NOMO-1 (cell line): Measurements from ENCODE around the gene VAV2.

Experiments
- DNase-seq, 2 experiments: peaks; one replicate each; lab custom pipeline; 2025; ENCODE audit not compliant: unreplicated experiment in 2 of 2; lab: John Stamatoyannopoulos, UW

The VAV2 gene

DNA sequence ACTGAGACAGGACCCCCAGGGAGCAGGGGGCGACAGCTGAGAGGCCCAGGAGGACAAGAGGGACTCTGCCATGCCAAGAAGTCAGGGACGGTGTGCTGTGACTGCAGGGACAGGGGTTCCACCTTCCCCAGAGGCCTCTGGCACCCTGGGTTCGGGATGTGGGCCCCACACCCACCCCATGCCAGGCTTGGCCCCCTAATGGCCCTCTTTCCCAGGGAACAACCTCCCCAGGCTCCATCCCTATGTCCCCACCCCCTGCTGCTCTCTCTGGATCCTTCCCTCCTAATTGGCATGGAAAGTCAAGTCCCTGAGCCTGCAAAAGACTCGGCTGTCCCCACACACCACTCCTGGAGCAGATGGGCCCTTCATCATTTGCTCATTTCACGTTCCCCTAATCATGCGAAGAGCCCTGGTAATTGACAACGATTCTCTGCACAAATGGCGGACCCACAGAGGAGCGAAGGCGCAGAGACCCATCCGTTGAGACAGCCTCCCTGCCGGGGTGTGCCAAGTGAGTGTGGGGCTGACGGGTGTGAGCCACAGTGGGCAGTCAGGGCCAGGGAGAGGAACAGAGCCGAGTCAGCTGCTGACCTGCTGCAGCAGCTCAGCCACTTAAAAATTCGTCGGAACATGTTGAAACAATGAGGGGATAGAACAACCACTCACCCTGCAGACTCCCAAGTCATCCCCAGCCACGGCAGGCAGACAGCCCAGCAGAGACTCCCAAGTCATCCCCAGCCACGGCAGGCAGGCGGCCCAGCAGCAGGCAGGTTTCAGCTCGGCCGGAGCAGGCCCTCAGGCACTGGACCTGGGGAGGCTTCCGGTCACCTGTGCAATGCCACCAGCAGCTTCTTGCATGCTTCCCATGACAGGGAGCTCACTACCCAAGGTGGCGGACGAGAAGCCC is 109.0 kb downstream of the VAV2 start:
- DNase-seq = no peak

DNA sequence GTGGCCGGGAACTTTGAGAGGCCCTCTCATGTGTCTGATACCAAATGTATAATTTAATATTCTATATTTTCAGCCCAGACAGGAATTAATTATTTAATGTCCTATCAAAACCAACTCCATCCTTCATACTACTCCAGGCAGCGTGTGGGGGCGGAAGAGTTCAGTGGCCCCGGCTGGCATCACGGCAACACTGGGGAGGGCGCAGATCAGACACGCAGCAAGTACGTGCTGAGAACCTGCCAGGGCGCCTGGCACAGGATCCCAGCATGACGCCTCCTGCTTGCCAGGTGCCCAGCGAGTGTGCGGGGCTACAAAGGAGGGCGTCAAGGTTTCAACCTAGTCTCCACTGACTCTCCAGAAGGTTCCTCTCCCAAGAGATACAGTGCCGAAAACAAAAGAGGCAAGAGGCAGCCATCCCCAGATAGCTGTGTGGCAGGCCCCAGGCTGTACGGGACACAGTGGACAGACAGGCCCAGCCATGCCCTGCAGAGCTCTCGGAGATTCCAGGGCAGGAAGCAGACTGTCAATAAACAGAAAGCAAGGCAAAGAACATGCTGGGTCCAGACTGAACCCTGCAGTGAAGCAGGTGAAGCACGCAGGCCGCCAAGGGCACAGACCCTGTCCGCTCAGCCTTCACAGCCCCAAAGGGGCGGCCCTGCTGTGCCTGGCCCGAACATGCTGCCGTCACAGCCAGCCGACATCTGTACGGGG is 110.3 kb downstream of the VAV2 start:
- DNase-seq = no peak

DNA sequence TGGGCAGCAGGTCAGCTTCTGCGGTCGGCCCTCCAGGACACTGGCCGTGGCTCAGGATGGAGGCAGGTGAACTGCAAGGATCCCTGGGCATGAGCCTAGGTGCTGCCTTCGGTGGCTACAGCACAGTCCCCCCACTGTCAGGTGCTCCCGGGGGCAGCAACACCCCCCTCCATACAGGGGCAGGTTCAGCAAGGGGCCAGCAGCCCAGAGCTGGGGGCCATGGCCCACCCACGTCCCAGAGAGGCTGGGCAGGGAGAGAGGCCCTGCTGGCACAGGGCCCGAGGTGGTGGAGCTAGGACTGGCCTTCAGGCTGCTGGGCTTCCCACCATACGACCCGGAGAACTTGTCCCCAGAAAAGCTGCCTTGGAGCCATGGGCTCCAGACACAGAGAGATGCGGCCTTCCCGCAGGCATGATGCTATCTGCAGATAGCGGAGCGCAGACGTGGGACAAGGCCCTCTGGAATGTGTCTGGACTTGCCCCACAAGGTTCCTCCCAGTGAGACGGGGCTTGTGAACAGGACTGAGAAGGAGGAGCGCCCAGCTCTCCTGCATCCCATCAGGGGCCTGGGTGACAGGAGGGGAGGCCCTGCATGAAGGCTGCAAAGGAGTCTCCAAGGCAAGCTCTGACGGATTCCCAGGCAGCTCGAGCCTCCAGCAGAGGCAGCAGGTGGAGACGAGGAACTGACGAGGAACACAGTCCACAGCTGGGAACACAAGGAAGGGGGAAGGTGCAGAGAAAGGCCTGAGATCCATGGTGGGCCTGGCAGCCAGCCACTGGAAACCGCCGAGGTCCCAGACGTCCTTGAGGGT is 111.1 kb downstream of the VAV2 start:
- no peak for DNase-seq

DNA sequence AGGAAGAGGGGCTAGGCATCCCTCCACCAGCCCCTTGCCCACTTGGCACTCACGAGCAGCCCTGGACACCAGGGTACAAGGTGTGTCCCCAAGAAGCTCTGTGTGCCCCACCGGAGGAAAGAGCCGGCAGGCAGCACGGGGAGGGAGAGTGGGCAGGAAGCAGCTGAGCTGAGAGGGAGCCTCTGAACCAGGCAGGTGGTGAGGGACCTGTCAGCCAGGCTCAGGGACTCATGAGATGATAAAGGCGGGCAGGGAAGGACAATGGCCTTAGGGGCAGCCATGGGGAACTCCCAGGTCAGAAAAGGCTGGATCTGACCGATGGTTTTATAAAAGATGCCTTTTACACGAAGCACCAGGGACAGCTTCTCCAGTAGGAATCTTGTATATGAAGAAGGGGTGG is 112.0 kb downstream of the VAV2 start:
- no peak for DNase-seq

DNA sequence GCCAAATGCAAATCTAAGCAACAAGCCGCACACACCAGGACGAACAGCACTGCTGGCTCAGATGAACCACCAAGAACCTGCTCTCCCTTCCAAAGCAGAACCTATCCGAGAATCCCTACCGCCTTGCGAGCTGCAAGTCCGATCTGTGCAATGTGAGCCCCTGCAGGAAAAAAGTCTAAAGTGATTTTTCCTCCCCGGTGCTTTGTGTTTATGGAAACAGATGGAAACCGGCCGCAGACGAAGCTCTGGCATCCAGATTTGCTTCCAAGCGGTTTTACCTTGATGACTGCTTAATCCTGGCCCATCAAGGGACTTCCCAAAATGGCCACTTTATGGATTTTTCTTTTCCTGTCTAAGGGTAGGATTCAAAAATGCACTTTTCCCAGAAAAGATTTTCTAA is 112.5 kb downstream of the VAV2 start:
- no peak for DNase-seq

DNA sequence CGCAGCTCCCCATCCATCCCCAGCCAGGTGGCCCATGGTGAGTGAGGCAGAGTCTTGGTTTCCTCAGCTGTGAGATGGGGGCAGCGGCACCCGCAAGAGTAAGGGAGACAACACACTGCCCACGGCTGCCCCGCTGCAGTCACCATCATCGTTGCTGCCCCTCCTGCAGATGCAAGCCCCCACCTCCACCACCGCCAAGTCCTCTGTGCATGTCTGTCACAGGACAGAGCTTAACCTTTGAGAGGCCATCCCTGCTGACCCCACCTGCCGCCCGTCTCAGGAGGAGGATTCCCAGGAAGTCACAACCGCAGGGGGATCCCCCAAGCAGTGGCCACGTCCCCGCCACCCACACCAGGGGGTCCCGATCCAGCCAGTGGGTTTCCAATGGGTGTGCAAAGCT is 113.7 kb downstream of the VAV2 start:
- DNase-seq = no peak

DNA sequence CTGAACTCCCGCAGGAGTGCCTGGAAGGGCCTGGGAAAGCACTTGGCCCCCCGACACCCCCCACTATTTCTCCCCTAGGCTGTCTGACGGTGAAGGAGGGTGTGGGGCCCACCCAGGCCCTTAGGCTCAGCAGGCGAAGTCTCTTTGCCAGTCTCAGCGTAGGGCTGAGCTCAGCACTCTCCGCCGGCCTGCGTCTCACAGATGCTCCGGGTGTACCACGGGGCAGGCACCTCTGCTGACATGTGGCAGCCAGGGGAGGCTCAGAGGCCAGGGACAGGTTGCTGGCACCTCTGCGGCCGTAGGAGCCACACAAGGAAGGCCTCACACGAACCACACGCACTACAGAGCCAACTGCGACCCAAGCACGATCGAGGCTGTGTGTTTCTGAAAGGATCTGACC is 114.2 kb downstream of the VAV2 start:
- no peak for DNase-seq

DNA sequence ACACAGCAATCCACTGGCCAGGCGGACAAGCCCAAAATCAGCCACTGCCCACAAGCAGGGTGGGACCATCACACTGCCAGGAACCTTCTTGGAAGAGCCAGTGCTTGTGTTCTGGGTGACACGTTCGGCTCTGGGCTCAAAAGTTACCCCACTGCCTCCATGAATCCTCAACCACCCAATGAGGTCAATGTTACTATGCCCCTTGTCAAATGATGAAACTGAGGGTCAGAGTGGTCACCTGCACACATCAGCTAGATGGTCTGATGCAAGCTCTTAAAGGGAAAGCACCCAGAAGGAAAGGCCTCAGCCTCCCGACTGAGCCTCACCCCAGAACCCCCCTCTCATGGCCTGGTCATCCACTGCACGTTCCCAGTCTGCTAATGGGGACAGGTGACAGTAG is 114.8 kb downstream of the VAV2 start:
- no peak for DNase-seq

DNA sequence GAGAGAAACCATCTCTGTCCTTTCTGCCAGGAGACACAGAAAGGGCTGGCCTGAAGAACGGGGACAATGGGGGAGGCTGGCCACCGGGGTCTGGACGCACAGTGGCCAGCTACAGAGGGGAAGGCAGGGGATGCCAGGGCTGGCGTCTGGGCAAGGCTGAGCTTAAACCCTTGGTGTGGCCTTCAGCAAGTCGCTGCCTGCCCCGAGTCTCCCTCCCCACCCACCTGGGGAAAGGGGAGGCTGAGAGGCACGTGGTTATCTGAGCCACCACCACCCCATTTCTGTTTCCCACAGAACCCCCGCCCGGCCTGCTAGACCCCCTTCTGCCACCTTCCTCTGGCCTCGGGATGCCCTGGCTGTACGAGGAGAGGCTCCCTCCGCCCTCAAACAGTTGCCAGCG is 115.3 kb downstream of the VAV2 start:
- peak in 1 of 2 experiments; percentile 10 for DNase-seq

DNA sequence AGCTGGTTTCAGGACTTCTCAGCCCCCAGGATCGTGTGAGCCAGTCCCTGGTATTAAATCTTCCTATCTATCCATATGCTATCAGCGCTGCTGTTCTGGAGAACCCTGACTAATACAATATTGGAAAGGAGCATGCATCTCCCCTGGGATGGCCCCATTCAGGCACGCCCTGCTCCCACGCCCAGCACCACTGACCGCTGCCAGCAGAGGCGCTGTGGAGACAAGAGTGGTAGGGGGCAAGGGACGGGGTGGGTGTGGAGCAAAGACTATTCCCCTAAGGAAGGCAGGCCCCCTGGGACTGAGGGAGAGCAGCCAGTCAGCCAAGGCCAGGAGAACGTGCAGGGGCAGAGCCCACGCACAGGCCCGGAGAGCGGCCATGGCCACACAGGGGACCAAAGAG is 116.0 kb downstream of the VAV2 start:
- no peak for DNase-seq

DNA sequence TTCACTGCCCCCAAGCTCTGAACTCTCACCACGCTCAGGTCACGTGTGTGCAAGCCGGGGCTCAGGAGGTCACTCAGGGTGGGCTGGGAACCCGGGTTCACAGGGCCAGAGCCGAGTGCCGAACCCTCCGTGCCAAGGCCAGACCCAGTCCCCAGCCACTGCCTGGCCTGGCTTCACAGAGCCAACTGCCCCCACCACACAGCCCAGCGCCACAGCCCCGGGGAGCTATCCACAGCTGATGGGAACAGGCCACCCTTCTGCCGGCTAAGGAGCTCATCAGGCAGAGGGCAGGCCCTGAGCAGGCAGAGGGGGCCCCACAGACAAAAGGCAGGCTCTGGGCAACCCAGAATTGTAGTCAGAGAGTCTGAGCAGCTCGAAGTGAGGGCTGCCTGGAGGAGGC is 117.0 kb downstream of the VAV2 start:
- DNase-seq = no peak

DNA sequence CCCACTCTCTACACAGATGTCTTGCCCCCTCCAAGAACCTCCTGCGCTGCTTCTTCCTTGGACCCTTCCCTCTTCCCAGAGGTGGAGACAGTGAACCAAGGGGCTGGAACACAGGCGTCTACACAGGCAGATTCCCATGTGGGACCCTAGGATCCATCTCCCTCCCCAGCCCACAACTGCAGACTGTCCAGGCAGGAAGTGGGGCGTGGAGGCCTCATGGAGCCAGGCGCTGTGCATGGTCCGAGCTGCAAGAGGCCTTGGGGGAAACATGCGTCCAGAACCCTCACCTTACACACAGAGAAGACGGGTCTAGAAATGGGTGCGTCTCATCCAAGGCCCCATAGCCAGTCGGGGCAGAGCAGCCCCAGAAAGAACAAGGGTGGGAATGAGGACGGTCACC is 117.5 kb downstream of the VAV2 start:
- DNase-seq = no peak

DNA sequence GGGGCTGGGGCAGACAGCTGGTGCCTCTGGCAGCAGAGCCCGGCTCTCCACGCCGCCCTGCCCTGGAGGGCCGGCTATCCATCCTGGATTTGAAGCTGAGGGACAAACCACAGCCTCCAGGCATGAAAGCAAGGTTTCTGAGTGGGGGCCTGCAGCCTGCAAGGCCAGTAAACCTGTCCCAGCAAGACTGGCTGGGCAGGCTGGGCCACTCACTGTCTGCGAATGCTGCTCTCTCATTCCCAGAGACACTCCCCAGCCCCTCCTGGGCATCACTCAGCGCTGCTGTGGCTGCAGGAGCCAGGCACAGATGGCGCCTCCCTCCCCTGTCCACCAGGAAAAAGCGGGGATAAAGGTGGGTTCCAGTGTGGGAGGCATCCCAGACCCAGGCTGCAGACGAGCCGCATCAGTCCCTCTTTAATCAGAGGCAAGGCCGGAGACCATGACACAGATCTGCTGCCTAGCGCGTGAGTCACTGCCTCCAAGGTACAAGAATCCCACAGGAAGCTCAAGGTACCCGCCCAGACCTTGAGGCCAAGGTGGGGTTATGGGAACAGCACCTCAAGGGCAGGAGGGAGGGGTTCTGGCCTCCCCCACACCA is 118.0 kb downstream of the VAV2 start:
- no peak for DNase-seq

DNA sequence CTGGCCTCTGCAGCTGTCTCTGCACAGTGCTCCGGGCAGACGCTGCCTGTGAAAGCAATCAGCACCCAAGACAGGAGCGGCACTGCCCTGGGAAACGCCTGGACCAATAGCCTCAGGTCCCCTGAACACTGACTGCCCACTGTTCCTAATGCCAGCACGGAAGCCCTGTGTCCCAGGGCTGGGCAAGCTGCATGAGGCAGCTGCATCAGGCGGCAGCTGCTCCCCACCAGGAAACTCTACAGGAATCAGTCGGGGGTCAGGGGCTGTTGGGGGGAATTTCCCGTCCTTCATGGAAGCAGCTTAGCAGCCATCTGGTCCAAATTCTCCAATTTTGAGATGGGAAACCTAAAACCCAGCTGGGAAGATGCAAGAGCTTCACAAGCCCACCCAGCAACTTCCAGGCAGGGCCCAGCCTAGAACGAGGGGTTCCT is 118.6 kb downstream of the VAV2 start:
- no peak for DNase-seq

DNA sequence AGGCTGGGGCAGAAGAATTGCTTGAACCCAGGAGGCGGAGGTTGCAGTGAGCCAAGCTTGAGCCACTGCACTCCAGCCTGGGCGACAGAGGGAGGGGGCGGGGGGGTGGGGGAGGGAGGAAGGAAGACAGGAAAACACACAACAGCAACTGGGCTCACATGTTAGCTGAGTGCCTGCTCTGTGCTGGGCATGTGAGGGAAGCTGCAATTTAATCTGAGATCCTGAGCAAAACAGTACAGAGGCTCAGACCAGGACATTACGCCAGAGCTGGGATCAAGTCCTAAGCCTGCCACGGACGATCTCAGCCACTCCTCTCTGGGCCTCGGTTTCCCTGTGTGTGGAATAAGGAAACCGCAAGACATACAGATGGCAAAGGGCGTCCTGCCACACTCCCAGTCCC is 119.1 kb downstream of the VAV2 start:
- DNase-seq = no peak

DNA sequence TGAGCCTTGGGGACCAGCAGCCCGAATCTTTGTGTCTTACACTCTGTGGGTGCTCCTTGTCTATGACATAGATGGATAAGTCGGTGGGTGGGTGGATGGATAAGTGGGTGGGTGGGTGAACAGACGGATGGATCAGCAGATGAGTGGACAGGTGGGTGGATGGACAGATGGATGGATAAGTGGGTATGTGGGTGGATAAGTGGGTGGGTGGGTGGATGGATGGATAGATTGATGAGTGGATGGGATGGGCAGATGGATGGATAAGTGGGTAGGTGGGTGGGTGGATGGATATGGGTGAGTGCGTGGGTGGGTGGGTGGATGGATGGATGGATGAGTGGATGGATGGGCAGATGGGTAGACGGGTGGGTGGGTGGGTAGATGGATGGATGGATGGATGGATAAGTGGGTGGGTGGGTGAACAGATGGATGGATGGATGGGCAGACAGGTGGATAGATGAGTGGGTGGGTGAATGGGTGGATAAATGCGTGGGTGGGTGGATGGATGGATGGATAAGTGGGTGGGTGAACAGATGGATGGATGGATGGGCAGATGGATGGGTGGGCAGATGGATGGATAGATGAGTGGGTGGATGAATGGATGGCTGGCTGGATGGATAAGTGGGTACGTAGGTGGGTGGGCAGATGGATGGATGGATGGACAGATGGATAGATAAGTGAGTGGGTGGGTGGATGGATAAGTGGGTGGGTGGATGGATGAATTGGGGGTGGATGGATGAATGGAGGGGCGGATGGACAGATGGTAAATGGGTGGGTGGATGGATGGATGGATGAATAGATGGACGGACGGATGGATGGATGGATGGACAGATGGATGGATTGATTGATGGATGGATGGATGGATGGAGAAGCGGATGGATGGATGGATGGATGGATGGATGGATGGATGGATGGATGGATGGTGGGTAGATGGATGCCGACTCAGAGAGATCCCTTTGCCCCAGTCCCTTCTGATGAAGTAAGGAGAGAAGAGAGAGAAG is 121.2 kb downstream of the VAV2 start:
- DNase-seq = no peak

DNA sequence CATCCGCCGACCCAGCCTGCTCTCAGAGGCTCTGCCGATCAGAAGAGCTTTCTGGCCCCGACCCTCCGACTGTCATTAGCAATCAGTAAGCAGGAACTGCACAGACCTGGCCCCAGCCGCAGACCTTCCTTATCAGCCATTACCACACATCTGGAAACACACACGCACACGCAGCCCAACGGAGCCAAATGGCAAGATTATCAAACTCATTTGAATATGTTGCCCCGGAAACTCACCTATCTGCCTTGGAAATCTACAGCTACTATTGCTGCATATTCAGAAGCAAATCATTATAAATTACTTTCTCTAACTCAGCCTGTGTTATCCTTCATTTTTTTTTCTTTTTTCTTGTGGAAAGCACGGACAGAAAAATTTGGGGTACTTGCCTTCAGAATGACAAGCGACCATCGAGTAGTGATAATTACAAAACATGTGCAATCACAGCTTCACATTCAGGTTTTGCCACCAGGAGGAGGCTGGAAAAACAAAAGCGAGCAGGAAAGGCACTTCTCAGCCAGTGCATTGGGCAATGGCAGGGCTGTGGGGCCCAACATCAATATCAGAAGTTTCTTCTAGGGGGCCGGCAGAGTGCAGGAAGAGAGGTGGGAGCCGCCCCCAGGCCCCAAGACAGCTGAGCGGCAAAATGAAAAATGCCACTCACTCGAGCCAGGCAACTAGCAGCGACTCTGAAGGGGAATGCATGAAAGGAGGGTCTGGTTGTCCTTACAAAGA is 122.3 kb downstream of the VAV2 start:
- no peak for DNase-seq

DNA sequence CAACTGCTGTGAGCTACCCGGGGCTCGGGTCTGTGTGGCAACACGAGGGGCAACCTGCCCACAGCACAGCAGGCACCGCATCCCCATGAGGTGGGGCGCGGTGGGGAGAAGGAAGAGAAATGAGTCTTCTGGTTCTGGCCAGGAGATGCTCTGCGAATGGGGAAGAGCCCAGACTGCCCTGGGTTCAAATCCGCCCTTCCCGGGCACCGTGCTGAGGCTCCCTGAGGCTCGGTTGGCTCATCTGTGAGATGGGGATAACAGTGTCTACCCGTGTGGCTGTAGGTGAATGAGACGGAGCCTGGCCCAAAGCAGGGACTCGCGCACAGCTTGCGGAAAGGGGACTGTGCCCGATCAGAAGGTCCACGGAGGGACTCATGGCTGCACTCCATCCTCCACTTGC is 123.9 kb downstream of the VAV2 start:
- no peak for DNase-seq

DNA sequence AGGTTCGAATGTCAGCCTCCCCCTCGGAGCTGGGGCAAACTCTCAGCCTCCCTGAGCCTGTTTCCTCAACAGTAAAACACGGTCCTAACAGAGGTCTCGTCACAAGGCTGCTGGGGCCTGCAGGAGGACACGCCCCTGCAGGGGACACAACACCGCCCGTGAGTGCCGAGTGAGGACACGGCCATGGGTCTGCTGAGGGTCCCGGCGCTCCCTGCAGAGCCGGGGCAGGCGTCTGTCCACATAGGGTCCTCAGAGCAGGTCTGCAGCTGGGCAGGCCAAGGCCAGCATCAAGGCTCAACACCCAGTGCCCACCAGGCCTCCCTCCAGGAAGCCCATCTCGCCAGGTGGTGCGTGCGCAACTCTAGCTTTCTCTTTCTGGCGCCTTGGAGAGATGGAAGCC is 125.2 kb downstream of the VAV2 start:
- no peak for DNase-seq
